NT2/D1 (cell line): ENCODE results near the gene SIL1.

Source experiments
- YY1 ChIP-seq: IDR thresholded peaks from 2 replicates; pipeline ENCODE4 v1.6.1; 2011; ENCODE audit not compliant: insufficient read length, insufficient read depth
- ZNF274 ChIP-seq: IDR thresholded peaks from 2 replicates; pipeline ENCODE4 v1.6.1; 2011; ENCODE audit warnings: mild to moderate bottlenecking, low read depth, low read length

DNA sequence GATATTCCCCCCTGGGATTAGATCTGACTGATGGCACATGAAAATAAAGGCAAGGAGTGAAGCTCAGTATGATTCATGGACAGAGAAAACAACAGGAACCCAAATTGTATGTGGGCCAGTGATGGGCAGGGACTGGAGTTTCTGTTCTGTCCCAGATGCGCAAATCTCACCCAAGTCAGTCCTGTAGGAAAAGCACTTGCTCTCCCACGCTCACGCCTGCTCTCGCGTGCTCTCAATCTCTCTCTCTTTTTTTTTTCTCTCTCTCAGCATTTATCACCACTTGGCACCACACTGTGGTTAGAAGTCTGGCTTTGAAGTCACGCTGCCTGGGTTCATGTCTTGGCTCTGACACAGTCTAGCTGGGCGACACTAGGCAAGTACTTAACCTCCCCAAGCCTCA lies 216.6 kb downstream of the SIL1 start:
- TF ChIP-seq YY1 (no peak), ZNF274 (no peak)
